Measurements from ENCODE around the gene ATG9B.

The ATG9B gene

GRCh38 chr7:151024435-151025056, at the start of gene ATG9B:
ATG9B (minus strand) TSS chr7:151024494; CDS start chr7:151024423, 71 bp downstream.
- DNase-seq: no peak

GRCh38 chr7:151073990-151074389, 49.7 kb upstream of the ATG9B start:
- no peak for DNase-seq

GRCh38 chr7:151071032-151071866, 47.0 kb upstream of the ATG9B start:
- no peak for DNase-seq

GRCh38 chr7:151070574-151070960, 46.3 kb upstream of the ATG9B start:
- no peak for DNase-seq

- no peak for DNase-seq
Observed at GRCh38 chr7:151069841-151070573, 45.7 kb upstream of the ATG9B start.

- no peak for DNase-seq
Observed at GRCh38 chr7:151068069-151068773, 43.9 kb upstream of the ATG9B start.

- no peak for DNase-seq
Observed at GRCh38 chr7:151066273-151066974, 42.1 kb upstream of the ATG9B start.

GRCh38 chr7:151065516-151065915, 41.2 kb upstream of the ATG9B start:
- DNase-seq: no peak

- no peak for DNase-seq
Observed at GRCh38 chr7:151064993-151065392, 40.7 kb upstream of the ATG9B start.

- no peak for DNase-seq
Observed at GRCh38 chr7:151064454-151064853, 40.2 kb upstream of the ATG9B start.

GRCh38 chr7:151063212-151063561, 38.9 kb upstream of the ATG9B start:
- DNase-seq: no peak

- peak; percentile 36 to 70 for DNase-seq
Observed at GRCh38 chr7:151062399-151063211, 38.3 kb upstream of the ATG9B start.

GRCh38 chr7:151062111-151062398, 37.8 kb upstream of the ATG9B start:
- DNase-seq: no peak

- DNase-seq: no peak
Observed at GRCh38 chr7:151061213-151062110, 37.2 kb upstream of the ATG9B start.

GRCh38 chr7:151060416-151061212, 36.3 kb upstream of the ATG9B start:
- no peak for DNase-seq

- no peak for DNase-seq
Observed at GRCh38 chr7:151060113-151060415, 35.8 kb upstream of the ATG9B start.

GRCh38 chr7:151059367-151060112, 35.2 kb upstream of the ATG9B start, which contains the start of gene SLC4A2:
SLC4A2 (plus strand) TSS chr7:151059589; CDS start chr7:151061988, 2,399 bp downstream.
- peak; percentile 12 to 59 for DNase-seq

GRCh38 chr7:151058781-151059366, 34.6 kb upstream of the ATG9B start:
- DNase-seq: no peak
